Measurements from ENCODE around the gene RALGAPA1. TPM values are rescaled to one million over a fixed set of nuclear protein-coding genes. Genes with fewer than 3 reads are reported as not detected.

The RALGAPA1 gene
- total and polyA plus RNA-seq, 9 of the 15 experiments (the other 6 are each of a cell fraction or from before 2014, with no cell fraction given) = 2.5 to 16.3 (median 6.2) TPM

DNA sequence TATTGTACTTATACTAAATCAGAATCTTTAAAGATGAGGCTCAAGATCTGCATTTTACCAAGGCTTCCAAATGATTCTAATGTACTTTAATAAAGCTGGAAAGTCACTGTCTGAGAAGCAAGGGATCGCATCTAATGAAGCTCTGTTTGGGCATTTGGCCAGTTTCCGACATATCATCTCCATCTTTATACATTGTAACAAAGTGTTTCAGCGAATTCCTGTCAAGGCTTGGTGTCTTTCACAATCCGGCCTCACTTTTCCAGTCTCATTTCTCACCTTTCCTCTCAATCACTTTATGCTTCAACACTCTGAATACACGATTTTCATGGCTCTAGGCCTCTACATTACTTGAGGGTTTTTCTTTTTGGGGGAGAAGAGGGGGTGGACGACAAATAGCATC lies 302.6 kb downstream of the RALGAPA1 start (continued):
- no peak for TF ChIP-seq ZNF395 (CRISPR knock-in tag; IDR thresholded peaks at IDR 0.05)
- no peak for TF ChIP-seq ZNF764 (CRISPR knock-in tag; IDR thresholded peaks at IDR 0.05; ENCODE audit: low read depth)
- TF ChIP-seq BMI1 (IDR thresholded peaks at IDR 0.05; ENCODE audit: low read length) = no peak
- no peak for TF ChIP-seq ZNF41 (CRISPR knock-in tag; conservative IDR thresholded peaks at IDR 0.05)

DNA sequence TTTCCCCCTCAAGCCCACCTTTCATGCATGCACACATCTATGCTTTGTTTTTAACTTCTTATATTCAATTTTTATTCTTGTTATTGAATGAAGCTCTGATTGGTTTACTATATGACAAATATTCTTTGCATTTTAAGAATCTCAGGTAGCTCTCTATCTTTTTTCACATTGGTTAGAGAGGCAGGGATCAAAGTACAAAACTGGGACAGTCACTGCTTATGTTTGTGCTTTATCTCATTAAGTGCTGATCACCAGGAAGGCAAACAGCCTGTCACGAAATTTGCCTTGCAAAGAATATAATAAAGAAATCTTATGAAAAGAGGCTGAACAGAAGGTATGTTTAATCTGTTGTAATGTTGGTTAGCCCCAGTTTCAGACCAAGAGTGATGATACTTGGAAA lies 304.8 kb downstream of the RALGAPA1 start:
- no peaks in the 10 kb centered on the region for H3K9me3 ChIP-seq (replicated peaks; ENCODE audit: control insufficient read depth, insufficient read depth, low read depth, low read length)
- ChIA-PET CTCF (ENCODE audit: low intra/inter-chr PET ratio) (no interaction called here), POLR2A (no interaction called here)
- H3K4me2 ChIP-seq (ENCODE audit: insufficient read depth, low read length) = no peak overlapping the region
- in situ Hi-C loops (cut with MboI) = no loop called here
- no peaks in the 10 kb centered on the region for H3K27me3 ChIP-seq (ENCODE audit: control insufficient read depth in 2 of 2, insufficient read depth in 2 of 2, low read length in 2 of 2)
- no peak overlapping the region for H3K9ac ChIP-seq (ENCODE audit: insufficient read depth in 1 of 2, low read depth in 2 of 2, low read length in 2 of 2)
- no peaks in the 10 kb centered on the region for H3K36me3 ChIP-seq (ENCODE audit: control insufficient read depth, insufficient read depth, low read length)
- H2AFZ ChIP-seq (ENCODE audit: low read depth, low read length) = no peak overlapping the region
- no peaks in the 10 kb centered on the region for H3K9me1 ChIP-seq (ENCODE audit: control insufficient read depth, insufficient read depth, low read length)
- H3K27ac ChIP-seq (ENCODE audit: extremely low read depth, low read depth, low read length) = no peak overlapping the region
- no peaks in the 10 kb centered on the region for H3K79me2 ChIP-seq (ENCODE audit: control insufficient read depth, insufficient read depth, low read length)
- BruUV-seq (replicated peaks) = no TSS peak
- H3K4me3 ChIP-seq = no peak overlapping the region
- intact Hi-C loops (cut with micrococcal nuclease) = no loop called here
- TF ChIP-seq SRSF7 (optimal IDR thresholded peaks at IDR 0.05; ENCODE audit: low read depth, low read length) = no peak
- no peak for TF ChIP-seq CREM (IDR thresholded peaks at IDR 0.05; ENCODE audit: low read depth)
- no peak for TF ChIP-seq ID3 (CRISPR knock-in tag; IDR thresholded peaks at IDR 0.05)
- TF ChIP-seq ID3 (tag; IDR thresholded peaks at IDR 0.05) = no peak
- no peak for TF ChIP-seq GATAD2A (IDR thresholded peaks at IDR 0.05)
- no peak for TF ChIP-seq ARID2 (IDR thresholded peaks at IDR 0.05)
- TF ChIP-seq ESRRA (IDR thresholded peaks at IDR 0.05; ENCODE audit: borderline replicate concordance, low read depth) = no peak
- TF ChIP-seq C11orf30 (IDR thresholded peaks at IDR 0.05; ENCODE audit: low read depth) = no peak
- TF ChIP-seq HDAC2 (IDR thresholded peaks at IDR 0.05) = no peak
- TF ChIP-seq, protein P1, sequence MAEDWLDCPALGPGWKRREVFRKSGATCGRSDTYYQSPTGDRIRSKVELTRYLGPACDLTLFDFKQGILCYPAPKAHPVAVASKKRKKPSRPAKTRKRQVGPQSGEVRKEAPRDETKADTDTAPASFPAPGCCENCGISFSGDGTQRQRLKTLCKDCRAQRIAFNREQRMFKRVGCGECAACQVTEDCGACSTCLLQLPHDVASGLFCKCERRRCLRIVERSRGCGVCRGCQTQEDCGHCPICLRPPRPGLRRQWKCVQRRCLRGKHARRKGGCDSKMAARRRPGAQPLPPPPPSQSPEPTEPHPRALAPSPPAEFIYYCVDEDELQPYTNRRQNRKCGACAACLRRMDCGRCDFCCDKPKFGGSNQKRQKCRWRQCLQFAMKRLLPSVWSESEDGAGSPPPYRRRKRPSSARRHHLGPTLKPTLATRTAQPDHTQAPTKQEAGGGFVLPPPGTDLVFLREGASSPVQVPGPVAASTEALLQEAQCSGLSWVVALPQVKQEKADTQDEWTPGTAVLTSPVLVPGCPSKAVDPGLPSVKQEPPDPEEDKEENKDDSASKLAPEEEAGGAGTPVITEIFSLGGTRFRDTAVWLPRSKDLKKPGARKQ (CRISPR knock-in tag; IDR thresholded peaks at IDR 0.05) = no peak
- TF ChIP-seq ZNF41 (CRISPR knock-in tag; conservative IDR thresholded peaks at IDR 0.05) = no peak
- TF ChIP-seq HNRNPUL1 (IDR thresholded peaks at IDR 0.05; ENCODE audit: low read length) = no peak
- no peak for TF ChIP-seq ZKSCAN8 (CRISPR knock-in tag; IDR thresholded peaks at IDR 0.05)
- TF ChIP-seq CBFA2T2 (conservative IDR thresholded peaks at IDR 0.05) = no peak
- FAIRE-seq (no peak), ATAC-seq (no peak), DNase-seq (ENCODE audit: extremely low read depth in 1 of 4, low spot score in 3 of 4) (no peak)
- no peaks in the 10 kb centered on the region for H4K20me1 ChIP-seq (replicated peaks; ENCODE audit: control insufficient read depth, insufficient read depth, low read length)
- no peaks in the 10 kb centered on the region for H3K4me1 ChIP-seq (replicated peaks in 1 of 2; ENCODE audit: control insufficient read depth in 2 of 2, insufficient read depth in 2 of 2, low read length in 2 of 2)
- 0% methylated on average over 1 of the region's 1 CpG for WGBS (ENCODE audit: insufficient coverage, low coverage, missing lambda C conversion rate)

Data from K562 (cell line).